ENCODE measurements around the gene CCSAP. TPM values are rescaled to one million over a fixed set of nuclear protein-coding genes. Genes with fewer than 3 reads are reported as not detected.
A peak's percentile ranks its signal among the peaks of the same experiment; 100 is the strongest.
"Not testable (repeated sequence)": the region's sequence is repeated elsewhere in the genome, so short reads cannot be mapped to it uniquely, and the experiment has no call there.

Gene CCSAP
- total RNA-seq, 1 experiment from 2014 or later, result 7.9 TPM

DNA sequence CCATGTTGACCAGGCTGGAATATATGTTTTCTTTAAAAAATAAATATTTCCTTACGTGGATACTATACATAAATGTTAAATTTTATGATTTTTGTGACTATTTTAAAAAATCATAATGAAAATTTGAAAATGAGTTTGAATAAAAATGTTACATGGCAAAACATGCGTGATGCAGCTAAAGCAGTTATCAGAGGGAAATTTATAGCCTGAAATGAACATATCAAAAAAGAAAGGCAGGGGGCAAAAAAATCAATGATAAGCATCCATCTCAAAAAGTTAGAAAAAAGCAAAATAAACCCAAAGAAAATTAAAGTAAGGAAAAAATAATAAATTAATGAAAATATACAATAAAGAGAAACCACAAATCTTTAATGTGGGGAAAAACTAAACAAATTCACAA, 8.6 kb downstream of the CCSAP start:
- DNase-seq (ENCODE audit: low spot score), result no peak
- in situ Hi-C loops (cut with HindIII; ENCODE audit: low sequenced_read_pairs), result no loop called here

DNA sequence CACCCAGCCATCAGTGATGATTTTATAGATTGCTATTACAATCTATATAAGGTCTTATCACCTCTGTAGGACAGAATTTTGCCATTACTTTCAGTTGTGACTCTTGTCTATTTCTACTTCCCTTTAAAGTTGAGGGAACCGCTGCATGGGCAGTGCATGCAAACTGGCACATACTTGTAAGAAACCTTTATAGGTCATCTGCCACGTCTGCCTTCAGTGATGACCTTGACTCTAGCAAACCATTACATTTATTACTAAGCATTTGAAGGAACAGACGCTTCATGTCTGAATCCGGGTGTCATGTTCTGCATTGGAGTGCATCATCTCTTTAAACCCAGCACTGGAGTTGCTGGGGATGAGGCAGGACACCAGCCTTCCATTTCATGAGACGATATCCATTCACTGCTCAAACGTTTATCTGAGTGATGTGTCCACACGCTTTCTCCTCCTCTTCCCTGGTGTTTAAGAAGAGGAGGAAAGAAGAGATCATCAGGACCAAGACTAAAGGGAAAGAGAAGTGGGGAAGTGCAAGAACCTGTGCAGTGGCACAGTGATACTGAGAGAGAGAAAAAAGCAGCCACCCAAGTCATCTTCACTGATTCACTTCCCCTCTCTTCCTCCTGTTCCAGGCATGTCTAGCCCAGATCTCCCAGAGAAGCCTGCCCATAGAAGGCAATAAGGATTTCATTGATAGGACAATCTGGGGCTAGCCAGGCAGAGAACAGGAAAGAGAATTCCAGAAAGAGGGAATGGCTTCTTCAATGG, 14.1 kb downstream of the CCSAP start:
- in situ Hi-C loops (cut with HindIII; ENCODE audit: low sequenced_read_pairs), result no loop called here

DNA sequence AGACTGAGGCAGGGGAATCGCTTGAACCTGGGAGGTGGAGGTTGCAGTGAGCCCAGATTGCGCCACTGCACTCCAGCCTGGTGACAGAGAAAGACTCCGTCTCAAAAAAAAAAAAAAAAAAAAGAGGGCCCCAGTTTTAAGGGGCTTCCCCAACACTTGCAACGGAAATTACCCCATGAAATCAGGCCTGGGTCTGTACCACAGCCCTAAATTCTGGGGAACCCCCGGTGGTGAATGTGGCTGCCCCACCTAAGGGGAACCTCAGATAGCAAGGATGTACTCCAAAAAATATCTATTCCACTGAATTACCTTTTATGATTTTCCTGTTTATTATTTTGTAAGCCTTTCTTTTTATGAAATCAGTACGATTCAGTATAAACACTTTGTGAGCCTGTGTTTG, 15.1 kb downstream of the CCSAP start:
- DNase-seq (ENCODE audit: low spot score); in situ Hi-C loops (cut with HindIII; ENCODE audit: low sequenced_read_pairs): not testable (repeated sequence)

More for the DNA sequence above, 14.1 kb downstream of the CCSAP start:
- DNase-seq (ENCODE audit: low spot score), result no peak

DNA sequence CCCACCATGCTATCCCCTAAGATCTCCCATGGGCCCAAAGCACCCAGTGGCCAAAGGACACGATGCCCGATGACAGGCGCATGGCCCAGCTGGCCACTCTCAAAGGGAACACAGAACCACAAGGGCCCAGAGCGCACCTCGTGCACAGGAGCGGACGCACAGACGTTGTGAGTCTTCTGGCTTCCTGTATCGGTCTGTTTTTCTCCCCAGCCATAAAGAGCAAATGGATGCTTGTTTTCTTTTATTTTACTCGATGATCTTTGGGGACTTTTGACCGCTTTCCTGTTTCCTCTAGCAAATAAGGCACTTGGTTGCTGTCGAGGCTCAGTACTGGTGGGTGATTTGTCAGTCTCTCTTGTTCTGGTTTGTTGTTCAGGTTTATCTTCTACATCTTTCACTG, 16.2 kb downstream of the CCSAP start:
- in situ Hi-C loops (cut with HindIII; ENCODE audit: low sequenced_read_pairs), result no loop called here
- no peak for DNase-seq (ENCODE audit: low spot score)

DNA sequence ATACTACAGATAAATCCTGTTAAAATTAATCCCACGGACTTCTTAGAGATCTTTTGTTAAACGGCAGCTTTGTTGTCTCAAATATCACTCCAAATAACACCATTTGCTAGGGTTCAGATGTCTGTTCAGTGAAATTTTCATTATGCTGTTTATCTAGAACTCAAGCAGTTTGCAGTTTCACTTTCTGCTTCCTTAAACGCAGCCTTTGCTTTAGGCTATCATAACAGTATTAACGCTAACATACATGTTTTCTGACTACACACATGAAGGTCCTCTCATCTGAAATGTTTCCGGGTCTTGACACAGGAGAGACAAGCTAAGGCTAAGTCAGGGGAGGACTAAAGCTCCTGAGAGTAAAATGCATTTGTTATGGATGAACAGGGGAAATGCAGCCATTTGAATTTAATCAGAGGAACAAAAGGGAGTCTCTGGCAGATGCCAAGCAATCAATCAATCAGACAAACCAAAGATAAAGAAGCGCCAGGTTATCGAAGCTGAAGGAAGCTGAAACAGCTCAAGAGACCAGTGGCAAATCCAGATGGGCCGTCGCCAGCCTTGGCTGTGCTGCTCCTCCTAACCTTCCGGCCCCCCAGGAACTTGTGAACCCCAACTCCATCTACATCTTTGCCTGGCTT, 16.9 kb downstream of the CCSAP start:
- in situ Hi-C loops (cut with HindIII; ENCODE audit: low sequenced_read_pairs), result no loop called here
- no peak for DNase-seq (ENCODE audit: low spot score)

DNA sequence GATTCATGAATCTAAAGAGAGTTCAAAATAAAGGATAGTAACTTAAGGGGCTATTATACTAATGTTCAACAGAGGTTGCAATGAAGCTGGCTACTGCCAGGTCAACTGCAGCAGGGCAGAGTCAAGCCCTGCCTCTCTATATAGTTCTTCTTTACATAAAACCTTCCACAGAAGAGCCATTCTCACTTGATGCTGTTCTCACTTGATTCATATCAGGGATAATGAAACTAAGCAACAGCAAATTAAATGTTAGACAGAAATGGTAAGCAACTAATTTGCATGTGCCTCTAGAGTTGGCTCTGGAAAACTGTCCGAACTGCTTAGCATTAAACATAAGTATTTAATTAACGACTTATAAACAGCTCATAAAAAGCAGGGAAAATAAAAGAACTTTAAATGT, 17.4 kb downstream of the CCSAP start:
- DNase-seq (ENCODE audit: low spot score), result no peak
- in situ Hi-C loops (cut with HindIII; ENCODE audit: low sequenced_read_pairs), result no loop called here

DNA sequence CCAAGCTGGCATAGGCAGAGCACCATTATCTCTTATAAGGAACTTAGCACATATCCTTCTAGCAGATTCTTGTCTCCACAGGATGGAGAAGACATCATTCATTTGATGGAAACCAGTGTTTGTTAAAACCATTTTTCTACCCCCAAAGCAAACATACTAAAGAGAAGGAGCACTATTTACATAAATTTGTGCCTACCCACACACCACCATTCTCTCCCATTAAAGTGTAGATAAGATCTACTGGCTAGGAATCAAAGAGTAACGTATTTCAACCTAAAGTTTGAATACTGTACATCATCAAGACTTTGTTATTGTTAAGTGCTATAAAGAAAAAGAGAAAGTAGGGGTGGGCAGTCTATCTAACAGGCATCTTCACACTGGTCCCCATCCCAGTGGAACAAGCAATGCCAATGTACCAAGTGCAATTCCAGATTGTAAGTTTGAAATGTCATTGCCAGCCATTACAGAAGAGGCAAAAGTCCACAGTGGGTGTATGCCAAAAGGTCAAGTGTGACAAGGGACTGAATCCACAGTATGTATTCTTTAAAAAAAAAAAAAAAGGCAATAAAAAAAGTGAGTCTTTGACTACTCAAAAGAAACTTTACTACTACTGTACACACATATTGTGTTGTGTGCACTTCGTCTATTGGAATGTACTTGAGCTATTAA, 18.8 kb downstream of the CCSAP start:
- in situ Hi-C loops (cut with HindIII; ENCODE audit: low sequenced_read_pairs), result no loop called here
- DNase-seq (ENCODE audit: low spot score), result no peak

DNA sequence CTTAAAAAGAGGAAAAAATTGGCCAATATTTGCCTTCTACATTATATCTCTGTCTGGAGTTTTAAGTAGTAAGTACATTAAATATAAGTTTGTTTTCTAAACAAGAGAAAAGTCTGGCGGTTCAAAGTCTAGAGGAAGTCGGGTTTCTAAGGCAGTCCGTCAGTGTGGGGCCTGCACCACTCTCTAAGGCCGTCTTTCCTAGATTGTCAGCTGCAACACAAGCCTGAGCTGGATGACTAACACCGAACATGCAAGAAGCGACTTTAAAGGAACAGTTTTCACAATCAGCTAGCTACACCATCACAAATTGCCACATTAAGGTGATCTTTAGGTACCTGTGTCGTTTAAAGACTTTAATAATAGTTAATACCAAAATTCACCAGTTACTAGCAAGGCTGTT, 19.6 kb downstream of the CCSAP start:
- in situ Hi-C loops (cut with HindIII; ENCODE audit: low sequenced_read_pairs), result no loop called here
- no peak for DNase-seq (ENCODE audit: low spot score)

DNA sequence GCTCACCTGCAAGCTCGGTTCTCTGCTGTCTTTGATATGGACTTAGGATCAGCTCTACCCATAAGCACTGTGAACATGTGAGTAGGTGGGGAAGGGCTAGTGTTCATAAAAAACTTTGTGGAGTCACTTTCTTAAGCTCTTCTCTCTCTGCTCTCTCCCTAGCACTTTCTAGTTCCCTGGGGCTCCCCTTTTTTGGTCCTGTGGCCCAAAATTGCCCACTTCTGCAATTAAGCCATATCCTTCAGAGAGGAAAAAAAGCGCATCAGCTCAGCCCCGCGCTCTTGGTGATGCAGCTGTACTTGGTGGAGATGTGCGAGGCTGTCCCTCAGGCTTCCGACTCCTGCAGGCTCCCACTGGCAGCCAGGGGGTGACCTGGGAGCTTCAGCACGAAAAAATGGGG, 23.4 kb downstream of the CCSAP start:
- in situ Hi-C loops (cut with HindIII; ENCODE audit: low sequenced_read_pairs), result no loop called here
- no peak for DNase-seq (ENCODE audit: low spot score)

DNA sequence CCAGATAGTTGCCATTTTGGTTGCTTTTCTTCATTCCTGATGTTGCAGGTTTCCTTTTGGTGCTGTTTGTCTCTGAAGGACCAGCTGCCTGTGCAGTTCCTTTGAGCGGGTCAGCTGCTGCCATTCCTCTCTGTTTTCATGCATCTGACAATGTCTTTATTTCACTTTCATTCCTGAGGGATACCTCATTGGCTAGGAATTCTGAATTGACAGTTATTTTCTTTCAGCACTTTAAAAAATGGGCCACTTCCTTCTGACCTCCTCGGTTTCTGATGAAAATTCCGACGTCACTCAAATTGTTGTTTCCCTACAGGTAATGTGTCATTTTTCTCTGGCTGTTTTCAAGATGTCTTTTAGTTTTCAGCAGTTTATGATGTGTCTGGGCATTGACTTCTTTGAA, 24.8 kb downstream of the CCSAP start:
- DNase-seq (ENCODE audit: low spot score), result no peak
- in situ Hi-C loops (cut with HindIII; ENCODE audit: low sequenced_read_pairs), result no loop called here

DNA sequence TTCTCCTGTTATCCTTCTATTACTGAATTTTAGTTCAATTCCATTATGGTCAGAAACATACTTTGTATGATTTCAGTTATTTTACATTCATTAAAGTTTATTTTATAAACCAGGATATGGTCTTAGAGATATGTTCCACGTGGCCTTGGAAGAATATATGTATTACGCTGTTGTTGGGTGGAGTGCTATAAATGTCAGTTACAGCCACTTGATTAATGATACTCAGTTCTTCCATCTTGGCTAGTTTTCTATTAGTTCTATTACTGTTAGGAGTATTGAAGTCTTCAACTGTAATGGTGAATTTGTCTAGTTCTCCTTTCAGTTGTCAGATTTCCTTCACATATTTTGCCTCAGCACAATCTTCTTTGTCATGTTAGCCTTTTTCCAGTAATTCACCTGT, 26.7 kb downstream of the CCSAP start:
- in situ Hi-C loops (cut with HindIII; ENCODE audit: low sequenced_read_pairs), result no loop called here

DNA sequence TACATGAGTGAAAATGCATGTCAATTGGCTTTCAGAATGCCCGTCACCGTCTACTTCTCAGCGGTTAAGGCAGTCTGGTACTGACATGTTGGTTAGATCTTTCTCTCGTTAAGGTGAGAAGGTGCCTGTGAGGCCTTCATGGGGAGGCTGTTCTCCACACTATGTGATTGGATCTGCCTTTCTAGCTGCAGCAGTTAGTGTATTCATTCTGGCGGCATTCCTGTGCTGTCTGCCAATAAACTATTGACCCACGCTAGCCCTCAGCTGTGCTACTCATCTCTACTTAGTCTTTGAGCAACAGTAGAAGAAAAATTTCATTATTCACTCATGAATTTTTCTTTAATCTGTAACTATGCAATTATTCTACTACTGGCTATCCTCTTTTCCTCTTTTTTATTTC, 32.0 kb downstream of the CCSAP start:
- DNase-seq (ENCODE audit: low spot score), result no peak
- in situ Hi-C loops (cut with HindIII; ENCODE audit: low sequenced_read_pairs), result no loop called here

More for the DNA sequence above, 26.7 kb downstream of the CCSAP start:
- no peak for DNase-seq (ENCODE audit: low spot score)

DNA sequence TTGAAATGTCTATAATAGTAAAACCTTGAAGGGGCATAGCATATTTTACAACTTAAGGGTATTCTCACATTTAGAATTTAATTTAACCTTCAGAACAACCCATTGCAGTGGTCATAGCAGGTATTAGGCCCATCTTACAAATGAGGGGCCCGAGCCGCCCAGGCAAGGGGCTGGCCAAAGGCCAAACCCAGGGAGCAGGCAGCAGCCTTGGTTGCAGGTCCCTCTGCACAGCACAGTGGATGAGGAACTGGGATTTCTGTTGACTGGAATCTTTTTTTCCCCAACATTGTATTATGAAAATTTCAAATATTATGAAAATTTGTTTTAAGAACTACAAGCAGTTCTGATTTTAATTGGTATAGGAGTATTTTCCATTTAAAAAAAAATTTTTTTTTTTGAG, 33.2 kb downstream of the CCSAP start:
- in situ Hi-C loops (cut with HindIII; ENCODE audit: low sequenced_read_pairs), result no loop called here
- peak; percentile 23 for DNase-seq (ENCODE audit: low spot score)

DNA sequence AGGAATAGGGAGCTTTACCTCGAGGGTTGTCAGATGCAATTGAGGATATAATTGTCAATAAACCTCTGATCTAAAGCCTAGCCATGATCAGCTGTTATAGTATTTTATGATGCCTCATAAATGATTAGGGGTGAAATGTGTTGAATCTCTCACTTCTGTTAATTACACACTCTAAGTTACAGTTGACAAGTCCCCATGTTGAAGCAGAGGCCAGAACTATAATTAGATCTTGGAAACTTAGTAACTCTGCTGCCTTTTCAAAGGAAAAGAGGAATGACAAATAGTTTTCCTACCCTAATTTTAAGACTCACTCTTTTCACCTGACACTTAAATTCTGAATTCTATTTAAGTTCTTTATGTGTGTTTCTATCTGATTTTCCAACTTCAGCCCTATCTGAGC, 33.8 kb downstream of the CCSAP start:
- peak; percentile 31 for DNase-seq (ENCODE audit: low spot score)
- in situ Hi-C loops (cut with HindIII; ENCODE audit: low sequenced_read_pairs), result no loop called here

DNA sequence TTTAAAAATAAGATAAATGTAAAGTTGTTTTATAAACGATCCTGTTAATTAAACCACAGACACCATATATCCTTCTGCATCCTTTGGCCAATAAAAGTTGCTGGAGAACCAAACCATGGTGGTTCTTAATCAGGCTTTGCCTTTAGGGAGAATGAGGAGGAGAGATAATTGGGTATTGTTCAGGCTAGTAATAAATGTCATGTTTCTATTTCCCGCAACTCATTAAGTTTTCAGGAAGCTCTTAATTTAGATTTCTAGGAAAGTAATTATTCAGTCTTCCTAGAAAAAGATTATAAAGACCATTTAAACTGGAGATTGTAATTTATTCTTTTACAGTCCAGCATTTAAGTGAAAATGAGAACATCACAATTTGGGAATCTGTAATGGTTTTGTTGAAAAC, 37.5 kb downstream of the CCSAP start:
- in situ Hi-C loops (cut with HindIII; ENCODE audit: low sequenced_read_pairs), result no loop called here
- DNase-seq (ENCODE audit: low spot score), result no peak

DNA sequence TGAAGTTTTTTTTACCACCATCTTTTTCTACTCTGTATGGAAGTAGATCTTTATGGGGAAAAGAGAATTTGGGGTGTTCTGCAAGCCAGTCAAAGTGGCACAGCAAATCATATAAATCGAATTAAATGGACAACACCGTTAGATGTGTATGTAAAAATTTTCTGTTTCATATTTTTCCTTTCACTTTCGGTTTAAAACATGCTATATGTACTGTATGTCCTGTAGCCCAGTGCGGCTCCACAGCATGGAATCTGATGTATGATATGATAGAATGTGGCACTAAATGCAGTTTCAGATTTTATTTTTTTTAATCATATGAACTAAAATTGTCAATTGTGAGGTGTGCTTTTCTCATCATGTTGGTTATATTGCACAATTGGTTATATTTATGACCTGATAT, 39.0 kb downstream of the CCSAP start:
- DNase-seq (ENCODE audit: low spot score), result no peak
- in situ Hi-C loops (cut with HindIII; ENCODE audit: low sequenced_read_pairs), result no loop called here

DNA sequence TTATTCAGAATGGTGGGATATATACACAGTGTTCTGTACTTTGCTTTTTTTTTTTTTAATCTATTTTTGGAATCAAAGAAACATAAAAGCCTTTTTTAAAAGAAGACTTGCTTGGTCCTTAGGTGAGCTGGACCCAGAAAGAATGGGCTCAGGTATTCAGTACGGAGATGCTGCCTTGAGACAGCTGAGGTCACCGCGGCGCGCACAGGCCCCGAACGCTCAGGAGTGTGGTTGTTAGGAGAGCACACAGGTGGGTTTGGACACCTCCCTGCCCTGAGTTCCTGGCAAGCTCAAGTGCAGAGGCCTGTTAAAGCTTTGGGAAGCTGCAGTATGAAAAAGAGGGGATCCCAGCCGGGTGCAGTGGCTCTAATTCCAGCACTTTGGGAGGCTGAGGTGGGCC, 40.1 kb downstream of the CCSAP start:
- DNase-seq (ENCODE audit: low spot score), result no peak
- in situ Hi-C loops (cut with HindIII; ENCODE audit: low sequenced_read_pairs), result no loop called here

DNA sequence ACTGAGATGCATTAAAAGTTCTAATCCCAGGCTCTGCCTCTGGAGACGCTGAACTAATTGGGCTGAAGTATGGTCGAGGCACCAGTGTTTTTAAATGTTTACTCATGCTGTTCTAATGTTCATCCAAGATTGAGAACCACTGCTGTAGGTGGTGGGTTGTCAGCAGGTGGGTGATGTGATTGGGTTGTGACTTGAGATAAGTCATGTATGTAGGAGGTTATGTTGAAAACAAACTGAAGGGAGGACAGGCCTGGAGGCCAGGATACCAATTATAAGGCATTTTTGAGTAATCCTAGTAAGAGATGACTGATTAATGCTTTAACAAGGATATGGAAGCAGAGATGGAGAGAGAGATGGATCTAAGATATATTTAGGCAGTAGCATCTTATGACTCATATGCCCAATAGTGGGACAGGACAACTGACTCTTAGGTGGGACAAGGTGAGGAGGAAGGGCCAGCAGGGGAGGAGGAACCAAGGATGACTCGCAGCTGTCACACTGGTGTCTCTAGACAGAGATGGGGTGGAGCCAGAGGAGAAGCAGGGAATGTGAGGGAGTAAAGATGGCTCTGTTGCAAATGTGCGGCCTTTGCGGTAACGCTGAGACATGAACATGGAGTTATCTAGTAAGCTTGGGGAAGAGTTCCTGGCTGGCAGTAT, 42.6 kb downstream of the CCSAP start:
- DNase-seq (ENCODE audit: low spot score), result no peak
- in situ Hi-C loops (cut with HindIII; ENCODE audit: low sequenced_read_pairs), result no loop called here

DNA sequence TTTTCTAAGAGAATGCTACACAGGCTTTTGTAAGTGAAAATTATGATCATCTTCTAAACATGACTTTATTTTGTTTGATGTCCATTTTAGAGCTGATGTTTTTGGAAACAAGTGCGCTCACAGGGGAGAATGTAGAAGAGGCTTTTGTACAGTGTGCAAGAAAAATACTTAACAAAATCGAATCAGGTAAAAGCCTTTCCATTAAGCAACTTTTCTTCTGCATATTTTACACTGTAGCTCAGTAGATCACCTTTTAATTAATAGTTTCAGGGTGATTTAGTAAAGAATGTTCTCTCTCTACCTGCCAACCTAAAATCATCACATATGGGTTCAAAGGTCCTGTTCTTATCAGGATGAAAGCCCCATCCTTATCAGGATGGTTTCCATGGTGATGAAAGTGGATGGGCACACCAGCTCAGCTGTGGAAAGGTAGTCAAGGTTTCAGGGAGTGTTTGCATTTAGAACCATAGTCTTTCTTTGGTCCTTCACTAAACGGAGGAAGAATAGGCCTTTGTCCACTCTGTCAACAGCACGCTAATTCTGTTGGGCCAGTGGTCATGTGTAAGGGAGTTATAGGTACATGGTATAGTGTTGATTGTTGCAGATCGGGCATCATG, 43.9 kb downstream of the CCSAP start:
- no peak for DNase-seq (ENCODE audit: low spot score)
- in situ Hi-C loops (cut with HindIII; ENCODE audit: low sequenced_read_pairs), result no loop called here

DNA sequence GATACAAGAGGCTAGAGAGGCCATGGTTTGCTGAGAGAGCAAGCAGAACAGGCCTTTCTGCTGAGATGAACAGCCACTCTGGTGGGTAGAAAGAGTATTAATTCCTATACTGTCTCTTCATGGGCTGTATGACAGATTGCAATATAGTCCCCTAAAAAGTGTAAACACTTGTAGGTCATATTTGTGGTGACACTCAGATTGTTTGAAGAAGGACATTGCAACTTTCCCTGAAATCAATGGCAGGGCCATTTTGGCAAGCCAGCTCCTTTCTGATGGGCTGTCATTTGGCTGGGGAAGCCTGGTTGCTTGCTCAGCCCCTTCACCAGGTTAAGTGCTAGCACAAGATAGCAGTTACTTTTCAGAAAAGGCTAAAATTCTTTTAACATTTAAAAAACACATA, 44.4 kb downstream of the CCSAP start:
- in situ Hi-C loops (cut with HindIII; ENCODE audit: low sequenced_read_pairs), result no loop called here
- DNase-seq (ENCODE audit: low spot score), result no peak
